ENCODE data around the gene COCH.
"Not testable (repeated sequence)": the region's sequence is repeated elsewhere in the genome, so short reads cannot be mapped to it uniquely, and the experiment has no call there.

Gene COCH

GRCh38 chr14:30893819-30894218 is 19.5 kb downstream of the COCH start:
- Histone ChIP-seq H3K36me3 (ENCODE audit: control insufficient read depth in 1 of 2, insufficient read depth in 2 of 2, low read length in 2 of 2) (peaks cover 0 to 12% of the 10 kb centered on the region in 2 donors), H3K9me3 (ENCODE audit: control insufficient read depth in 1 of 2, low read length in 2 of 2) (no peaks in the 10 kb centered on the region), H3K9ac (ENCODE audit: low read depth in 1 of 2, low read length in 2 of 2) (no peak overlapping the region), H3K4me3 (ENCODE audit: low read depth in 1 of 2, low read length in 2 of 2) (no peak overlapping the region), H3K4me1 (ENCODE audit: control insufficient read depth in 1 of 2, insufficient read depth in 2 of 2, low read length in 2 of 2) (peaks cover 2 to 14% of the 10 kb centered on the region in 2 donors), H3K27me3 (ENCODE audit: control insufficient read depth in 1 of 2, insufficient read depth in 2 of 2, low read length in 2 of 2) (no peaks in the 10 kb centered on the region), H3K27ac (ENCODE audit: low read depth, low read length) (no peak overlapping the region)

- H3K9ac ChIP-seq (ENCODE audit: low read depth in 1 of 2, low read length in 2 of 2): no peak overlapping the region
- H3K27me3 ChIP-seq (ENCODE audit: control insufficient read depth in 1 of 2, insufficient read depth in 2 of 2, low read length in 2 of 2): no peaks in the 10 kb centered on the region
- peaks cover 0 to 2% of the 10 kb centered on the region in 2 donors for H3K4me1 ChIP-seq (ENCODE audit: control insufficient read depth in 1 of 2, insufficient read depth in 2 of 2, low read length in 2 of 2)
- H3K36me3 ChIP-seq (ENCODE audit: control insufficient read depth in 1 of 2, insufficient read depth in 2 of 2, low read length in 2 of 2): peaks cover 0 to 18% of the 10 kb centered on the region in 2 donors
- no peaks in the 10 kb centered on the region for H3K9me3 ChIP-seq (ENCODE audit: control insufficient read depth in 1 of 2, low read length in 2 of 2)
- no peak overlapping the region for H3K27ac ChIP-seq (ENCODE audit: low read depth, low read length)
- no peak overlapping the region for H3K4me3 ChIP-seq (ENCODE audit: low read depth in 1 of 2, low read length in 2 of 2)
Observed at GRCh38 chr14:30894923-30895515, 20.7 kb downstream of the COCH start.

GRCh38 chr14:30896435-30896834 is 22.1 kb downstream of the COCH start:
- Histone ChIP-seq H3K27ac (ENCODE audit: low read depth, low read length) (no peak overlapping the region), H3K9ac (ENCODE audit: low read depth in 1 of 2, low read length in 2 of 2) (no peak overlapping the region), H3K9me3 (ENCODE audit: control insufficient read depth in 1 of 2, low read length in 2 of 2) (no peaks in the 10 kb centered on the region), H3K36me3 (ENCODE audit: control insufficient read depth in 1 of 2, insufficient read depth in 2 of 2, low read length in 2 of 2) (peaks cover 0 to 20% of the 10 kb centered on the region in 2 donors), H3K27me3 (ENCODE audit: control insufficient read depth in 1 of 2, insufficient read depth in 2 of 2, low read length in 2 of 2) (no peaks in the 10 kb centered on the region), H3K4me3 (ENCODE audit: low read depth in 1 of 2, low read length in 2 of 2) (no peak overlapping the region), H3K4me1 (ENCODE audit: control insufficient read depth in 1 of 2, insufficient read depth in 2 of 2, low read length in 2 of 2) (no peaks in the 10 kb centered on the region)

- H3K4me3 ChIP-seq (ENCODE audit: low read depth in 1 of 2, low read length in 2 of 2); H3K9me3 ChIP-seq (ENCODE audit: control insufficient read depth in 1 of 2, low read length in 2 of 2); H3K27ac ChIP-seq (ENCODE audit: low read depth, low read length); H3K4me1 ChIP-seq (ENCODE audit: control insufficient read depth in 1 of 2, insufficient read depth in 2 of 2, low read length in 2 of 2); H3K9ac ChIP-seq (ENCODE audit: low read depth in 1 of 2, low read length in 2 of 2); H3K27me3 ChIP-seq (ENCODE audit: control insufficient read depth in 1 of 2, insufficient read depth in 2 of 2, low read length in 2 of 2): not testable (repeated sequence)
- peaks cover 0 to 25% of the 10 kb centered on the region in 2 donors for H3K36me3 ChIP-seq (ENCODE audit: control insufficient read depth in 1 of 2, insufficient read depth in 2 of 2, low read length in 2 of 2)
Observed at GRCh38 chr14:30897121-30897520, 22.8 kb downstream of the COCH start.

- Histone ChIP-seq H3K27ac (ENCODE audit: low read depth, low read length) (no peak overlapping the region), H3K4me1 (ENCODE audit: control insufficient read depth in 1 of 2, insufficient read depth in 2 of 2, low read length in 2 of 2) (no peaks in the 10 kb centered on the region), H3K36me3 (ENCODE audit: control insufficient read depth in 1 of 2, insufficient read depth in 2 of 2, low read length in 2 of 2) (peaks cover 7 to 36% of the 10 kb centered on the region in 2 donors), H3K9me3 (ENCODE audit: control insufficient read depth in 1 of 2, low read length in 2 of 2) (no peaks in the 10 kb centered on the region), H3K9ac (ENCODE audit: low read depth in 1 of 2, low read length in 2 of 2) (no peak overlapping the region), H3K4me3 (ENCODE audit: low read depth in 1 of 2, low read length in 2 of 2) (no peak overlapping the region), H3K27me3 (ENCODE audit: control insufficient read depth in 1 of 2, insufficient read depth in 2 of 2, low read length in 2 of 2) (no peaks in the 10 kb centered on the region)
Observed at GRCh38 chr14:30903285-30904124, 29.1 kb downstream of the COCH start.

- Histone ChIP-seq H3K9me3 (ENCODE audit: control insufficient read depth in 1 of 2, low read length in 2 of 2) (no peaks in the 10 kb centered on the region), H3K27ac (ENCODE audit: low read depth, low read length) (no peak overlapping the region), H3K9ac (ENCODE audit: low read depth in 1 of 2, low read length in 2 of 2) (no peak overlapping the region), H3K27me3 (ENCODE audit: control insufficient read depth in 1 of 2, insufficient read depth in 2 of 2, low read length in 2 of 2) (no peaks in the 10 kb centered on the region), H3K36me3 (ENCODE audit: control insufficient read depth in 1 of 2, insufficient read depth in 2 of 2, low read length in 2 of 2) (peaks cover 10 to 53% of the 10 kb centered on the region in 2 donors), H3K4me3 (ENCODE audit: low read depth in 1 of 2, low read length in 2 of 2) (no peak overlapping the region), H3K4me1 (ENCODE audit: control insufficient read depth in 1 of 2, insufficient read depth in 2 of 2, low read length in 2 of 2) (no peaks in the 10 kb centered on the region)
Observed at GRCh38 chr14:30906752-30907658, 32.6 kb downstream of the COCH start.

- H3K36me3 ChIP-seq (ENCODE audit: control insufficient read depth in 1 of 2, insufficient read depth in 2 of 2, low read length in 2 of 2): peaks cover 10 to 50% of the 10 kb centered on the region in 2 donors
- H3K9me3 ChIP-seq (ENCODE audit: control insufficient read depth in 1 of 2, low read length in 2 of 2): no peaks in the 10 kb centered on the region
- H3K4me3 ChIP-seq (ENCODE audit: low read depth in 1 of 2, low read length in 2 of 2): no peak overlapping the region
- H3K27ac ChIP-seq (ENCODE audit: low read depth, low read length): no peak overlapping the region
- no peaks in the 10 kb centered on the region for H3K27me3 ChIP-seq (ENCODE audit: control insufficient read depth in 1 of 2, insufficient read depth in 2 of 2, low read length in 2 of 2)
- no peaks in the 10 kb centered on the region for H3K4me1 ChIP-seq (ENCODE audit: control insufficient read depth in 1 of 2, insufficient read depth in 2 of 2, low read length in 2 of 2)
- H3K9ac ChIP-seq (ENCODE audit: low read depth in 1 of 2, low read length in 2 of 2): no peak overlapping the region
Observed at GRCh38 chr14:30907659-30908057, 33.3 kb downstream of the COCH start.

GRCh38 chr14:30908826-30909225 is 34.5 kb downstream of the COCH start:
- no peaks in the 10 kb centered on the region for H3K27me3 ChIP-seq (ENCODE audit: control insufficient read depth in 1 of 2, insufficient read depth in 2 of 2, low read length in 2 of 2)
- H3K36me3 ChIP-seq (ENCODE audit: control insufficient read depth in 1 of 2, insufficient read depth in 2 of 2, low read length in 2 of 2): peaks cover 10 to 50% of the 10 kb centered on the region in 2 donors
- no peak overlapping the region for H3K9ac ChIP-seq (ENCODE audit: low read depth in 1 of 2, low read length in 2 of 2)
- no peaks in the 10 kb centered on the region for H3K4me1 ChIP-seq (ENCODE audit: control insufficient read depth in 1 of 2, insufficient read depth in 2 of 2, low read length in 2 of 2)
- H3K4me3 ChIP-seq (ENCODE audit: low read depth in 1 of 2, low read length in 2 of 2): no peak overlapping the region
- no peaks in the 10 kb centered on the region for H3K9me3 ChIP-seq (ENCODE audit: control insufficient read depth in 1 of 2, low read length in 2 of 2)
- no peak overlapping the region for H3K27ac ChIP-seq (ENCODE audit: low read depth, low read length)

- H3K9me3 ChIP-seq (ENCODE audit: control insufficient read depth in 1 of 2, low read length in 2 of 2): no peaks in the 10 kb centered on the region
- H3K27ac ChIP-seq (ENCODE audit: low read depth, low read length): no peak overlapping the region
- no peak overlapping the region for H3K4me3 ChIP-seq (ENCODE audit: low read depth in 1 of 2, low read length in 2 of 2)
- H3K36me3 ChIP-seq (ENCODE audit: control insufficient read depth in 1 of 2, insufficient read depth in 2 of 2, low read length in 2 of 2): peaks cover 0 to 24% of the 10 kb centered on the region in 2 donors
- no peaks in the 10 kb centered on the region for H3K27me3 ChIP-seq (ENCODE audit: control insufficient read depth in 1 of 2, insufficient read depth in 2 of 2, low read length in 2 of 2)
- no peak overlapping the region for H3K9ac ChIP-seq (ENCODE audit: low read depth in 1 of 2, low read length in 2 of 2)
- no peaks in the 10 kb centered on the region for H3K4me1 ChIP-seq (ENCODE audit: control insufficient read depth in 1 of 2, insufficient read depth in 2 of 2, low read length in 2 of 2)
Observed at GRCh38 chr14:30914812-30915211, 40.5 kb downstream of the COCH start.

GRCh38 chr14:30915596-30915995 is 41.2 kb downstream of the COCH start:
- no peaks in the 10 kb centered on the region for H3K27me3 ChIP-seq (ENCODE audit: control insufficient read depth in 1 of 2, insufficient read depth in 2 of 2, low read length in 2 of 2)
- no peak overlapping the region for H3K9ac ChIP-seq (ENCODE audit: low read depth in 1 of 2, low read length in 2 of 2)
- no peaks in the 10 kb centered on the region for H3K4me1 ChIP-seq (ENCODE audit: control insufficient read depth in 1 of 2, insufficient read depth in 2 of 2, low read length in 2 of 2)
- H3K27ac ChIP-seq (ENCODE audit: low read depth, low read length): no peak overlapping the region
- H3K9me3 ChIP-seq (ENCODE audit: control insufficient read depth in 1 of 2, low read length in 2 of 2): no peaks in the 10 kb centered on the region
- no peak overlapping the region for H3K4me3 ChIP-seq (ENCODE audit: low read depth in 1 of 2, low read length in 2 of 2)
- H3K36me3 ChIP-seq (ENCODE audit: control insufficient read depth in 1 of 2, insufficient read depth in 2 of 2, low read length in 2 of 2): peaks cover 0 to 18% of the 10 kb centered on the region in 2 donors
